Mesenteric fat pad (tissue), 1 donor: ENCODE data around the gene ZNF282. TPM values are rescaled to one million over a fixed set of nuclear protein-coding genes. Genes with fewer than 3 reads are reported as not detected.
A peak's percentile ranks its signal among the peaks of the same experiment; 100 is the strongest.

Experiments used
- DNase-seq: peaks from one replicate; pipeline ENCODE4 v3.0.0-alpha.2; 2020; ENCODE audit warnings: low spot score
- total RNA-seq: library from RNA; stranded (reverse); fragmentation: NEBNext Ultra II Directional; extraction: Animal tissue kit (Norgen Biotek cat#: 25700); gene quantifications from one replicate; pipeline ENCODE4 v1.2.1, GENCODE V29; 2021
- donor health status: DM: yes; HTN: yes; CAD: no.

ZNF282 gene
- total RNA-seq, 1 donor from 2014 or later = 19.1 TPM

DNA sequence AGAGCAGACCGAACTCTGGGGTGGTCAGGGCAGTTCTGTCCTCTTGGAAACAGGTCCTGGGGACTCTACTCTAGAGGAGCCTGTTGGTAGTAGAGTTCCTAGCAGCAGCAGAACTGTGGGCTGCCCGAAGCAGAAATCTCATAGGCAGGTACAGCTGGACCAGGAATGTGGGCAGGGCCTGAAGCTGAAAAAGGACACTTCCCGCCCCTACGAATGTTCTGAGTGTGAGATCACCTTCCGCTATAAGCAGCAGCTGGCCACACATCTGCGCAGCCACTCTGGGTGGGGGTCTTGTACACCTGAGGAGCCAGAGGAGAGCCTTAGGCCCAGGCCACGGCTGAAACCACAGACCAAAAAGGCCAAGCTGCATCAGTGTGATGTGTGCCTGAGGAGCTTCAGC is 58.3 kb downstream of the ZNF282 start:
- DNase-seq = no peak

DNA sequence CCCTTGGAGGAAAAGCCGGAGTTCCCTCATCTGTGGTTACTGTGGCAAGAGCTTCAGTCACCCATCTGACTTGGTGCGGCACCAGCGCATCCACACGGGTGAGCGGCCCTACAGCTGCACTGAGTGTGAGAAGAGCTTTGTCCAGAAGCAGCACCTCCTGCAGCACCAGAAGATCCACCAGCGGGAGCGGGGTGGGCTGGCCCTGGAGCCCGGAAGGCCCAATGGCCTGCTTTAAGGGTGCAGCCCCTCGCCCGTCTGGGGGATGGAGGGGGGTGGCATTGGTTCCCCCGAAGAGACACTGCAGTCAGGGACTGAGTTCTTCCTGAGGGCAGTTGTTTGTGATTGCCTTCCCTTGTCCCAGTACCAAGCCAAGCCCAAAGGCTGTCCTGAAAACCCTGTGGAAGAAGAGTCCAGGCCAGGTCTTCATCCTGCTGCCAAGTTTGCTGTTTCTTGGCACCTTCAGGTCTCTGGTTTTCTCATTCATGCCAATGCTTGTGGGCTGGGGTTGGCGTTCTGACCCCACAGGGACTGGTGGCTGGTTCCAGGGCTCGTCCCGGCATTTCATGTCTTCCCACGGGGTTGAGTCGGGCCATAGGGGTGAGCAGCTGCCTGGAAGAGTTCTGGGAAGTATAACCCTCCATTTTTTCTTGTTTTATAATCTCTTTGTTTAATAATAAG is 59.0 kb downstream of the ZNF282 start:
- DNase-seq = no peak

DNA sequence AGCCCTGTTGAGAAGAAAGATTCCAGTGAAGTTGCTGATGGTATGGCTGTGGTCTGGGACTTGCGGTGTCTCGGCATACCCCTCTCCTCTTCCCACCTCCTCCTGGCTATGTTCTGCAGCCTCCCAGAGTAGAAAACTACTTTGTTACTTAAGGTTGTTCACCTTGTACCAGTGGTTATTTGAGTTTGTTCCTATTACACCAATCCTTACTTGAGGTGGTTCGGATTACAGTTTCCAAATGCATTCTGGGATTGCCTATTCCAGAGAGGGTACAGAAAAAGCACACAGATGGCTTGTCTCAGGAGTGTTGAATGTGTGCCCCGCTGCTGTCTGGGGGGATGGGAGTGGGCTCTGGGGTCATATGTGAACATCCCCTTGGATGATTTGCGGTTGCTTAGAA is 59.8 kb downstream of the ZNF282 start:
- no peak for DNase-seq

DNA sequence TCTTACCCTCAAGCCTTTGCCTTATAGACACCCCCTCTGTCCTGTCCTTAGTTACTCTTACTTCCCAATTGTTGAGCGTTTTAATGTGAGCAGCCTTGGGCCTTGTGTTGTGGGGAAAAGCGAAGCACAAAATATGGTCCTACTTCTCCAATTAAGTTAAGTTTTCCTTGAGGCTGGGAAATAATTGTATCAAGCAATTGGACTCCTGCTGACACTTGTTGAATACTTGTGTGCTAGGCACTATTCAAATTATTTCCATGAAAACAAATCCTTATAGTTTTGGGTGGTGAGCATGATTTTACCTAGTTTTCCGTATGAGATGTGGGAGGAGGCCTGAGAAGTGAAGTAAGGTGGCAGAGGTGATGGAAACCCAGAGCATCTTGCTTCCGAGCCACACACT is 61.2 kb downstream of the ZNF282 start:
- DNase-seq = no peak

DNA sequence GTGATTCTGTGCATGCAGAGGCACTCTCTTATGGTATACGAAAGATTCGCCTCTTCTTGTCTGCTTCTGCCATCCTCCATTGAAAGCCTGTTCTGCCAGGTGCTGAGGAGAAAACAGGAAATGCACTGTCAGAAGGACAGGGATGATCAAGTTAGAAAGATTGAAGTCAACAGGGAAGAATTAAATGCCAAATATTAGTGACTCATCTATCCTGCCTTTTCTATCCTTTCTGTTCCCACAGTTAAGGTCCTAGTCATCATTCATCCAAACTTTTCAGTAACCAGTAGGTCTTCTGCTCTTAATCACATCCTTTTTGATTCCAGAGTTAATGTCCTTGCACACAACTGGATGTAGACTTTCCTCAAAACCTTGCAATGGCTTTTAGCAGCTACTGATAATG is 61.8 kb downstream of the ZNF282 start:
- DNase-seq = no peak

DNA sequence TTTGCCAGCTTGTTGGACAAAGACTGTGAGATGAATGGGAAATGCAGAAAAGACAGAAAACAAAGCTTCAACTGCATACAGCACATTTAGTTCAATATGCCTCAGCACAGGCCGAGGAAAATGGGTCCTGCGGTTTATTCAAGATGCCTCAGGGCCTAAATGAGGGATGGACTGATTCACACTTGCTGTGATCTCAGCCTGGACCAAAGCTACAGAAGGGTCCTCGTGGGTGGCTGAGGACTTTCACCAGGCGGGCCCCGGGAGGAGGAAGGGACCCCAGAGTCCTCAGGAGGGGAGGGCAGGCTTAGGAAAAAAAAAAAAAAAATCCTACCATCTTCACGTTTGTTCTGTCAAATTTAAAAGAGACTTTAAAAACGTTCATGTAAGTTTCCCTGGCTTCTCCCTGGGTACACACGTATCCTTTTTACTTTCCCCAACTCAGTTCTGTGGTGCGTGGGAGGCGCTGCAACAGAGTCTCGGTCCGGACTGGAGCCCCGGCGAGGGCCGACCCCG is 66.0 kb downstream of the ZNF282 start:
- no peak for DNase-seq

DNA sequence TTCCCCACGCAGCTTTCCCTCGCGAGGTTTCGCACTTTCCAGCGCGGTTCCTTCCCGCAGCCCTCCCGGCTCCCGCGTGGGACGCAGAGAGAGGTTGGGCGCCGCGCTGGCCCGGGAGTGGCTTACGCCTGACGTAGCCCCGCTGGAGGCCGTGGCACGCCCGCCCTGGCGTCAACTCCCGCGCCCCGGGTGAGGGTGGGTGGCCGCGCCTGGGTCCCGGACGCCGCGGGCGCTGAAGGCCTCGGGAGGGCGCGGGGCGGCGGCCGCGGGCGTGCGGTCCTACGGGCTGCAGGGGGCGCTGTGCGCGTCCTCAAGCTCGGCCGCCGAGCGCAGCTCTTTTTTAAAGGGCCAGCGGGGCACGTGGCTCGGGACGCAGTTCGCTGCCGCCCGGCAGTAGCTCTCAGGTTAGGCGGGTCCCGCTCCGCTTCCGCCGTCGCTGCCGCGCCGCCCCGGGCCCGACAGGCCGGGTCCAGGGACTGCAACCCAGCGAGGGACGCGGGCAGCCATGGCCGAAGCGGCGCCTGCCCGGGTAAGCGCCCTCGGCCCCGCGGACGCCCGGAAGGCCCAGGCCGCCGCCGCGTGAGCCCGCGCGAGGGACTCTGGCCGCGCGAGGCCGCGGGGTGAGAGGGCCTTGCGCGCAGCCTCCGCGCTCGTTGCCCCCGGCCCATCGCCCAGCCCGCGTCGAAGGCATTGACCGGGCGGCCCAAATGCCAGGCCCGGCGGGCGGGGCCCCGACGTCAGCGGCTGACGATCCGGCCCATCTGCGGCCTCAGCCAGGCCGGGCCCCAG is 66.7 kb downstream of the ZNF282 start, which contains the start of gene ZNF783:
Gene ZNF783 (plus strand): TSS at position 368 of the 789 bp plus-strand sequence. CDS start 138 bp downstream, at position 506.
- peak; percentile 95 for DNase-seq

DNA sequence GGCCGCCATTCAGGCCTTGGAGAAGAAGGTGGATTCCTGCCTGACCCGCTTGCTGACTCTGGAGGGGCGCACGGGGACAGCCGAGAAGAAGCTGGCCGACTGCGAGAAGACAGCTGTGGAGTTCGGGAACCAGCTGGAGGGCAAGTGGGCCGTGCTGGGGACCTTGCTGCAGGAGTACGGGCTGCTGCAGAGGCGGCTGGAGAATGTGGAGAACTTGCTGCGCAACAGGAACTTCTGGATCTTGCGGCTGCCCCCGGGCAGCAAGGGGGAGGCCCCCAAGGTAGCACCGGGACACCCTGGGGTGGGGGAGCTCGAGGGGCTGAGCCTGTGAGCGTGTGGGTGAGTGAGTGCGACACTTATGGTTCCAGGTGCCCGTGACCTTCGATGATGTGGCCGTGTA is 71.1 kb downstream of the ZNF282 start:
- no peak for DNase-seq

DNA sequence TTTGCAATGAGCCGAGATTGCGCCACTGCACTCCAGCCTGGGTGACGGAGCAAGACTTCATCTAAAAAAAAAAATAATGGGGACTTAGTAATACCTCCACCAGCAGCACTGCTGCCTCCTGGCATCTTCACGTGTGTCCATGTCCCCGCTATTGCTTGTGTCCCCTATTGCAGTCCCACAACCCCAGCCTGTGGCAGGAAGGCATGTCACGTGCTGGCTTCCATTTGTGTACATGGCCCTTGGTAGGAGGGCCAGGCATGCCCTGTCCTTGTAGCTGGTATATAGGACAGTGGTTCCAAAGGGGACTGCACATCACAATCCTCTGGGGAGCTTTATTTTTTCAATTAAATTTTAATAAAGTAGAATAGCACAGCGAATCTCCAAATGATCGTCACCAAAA is 72.4 kb downstream of the ZNF282 start:
- DNase-seq = no peak

DNA sequence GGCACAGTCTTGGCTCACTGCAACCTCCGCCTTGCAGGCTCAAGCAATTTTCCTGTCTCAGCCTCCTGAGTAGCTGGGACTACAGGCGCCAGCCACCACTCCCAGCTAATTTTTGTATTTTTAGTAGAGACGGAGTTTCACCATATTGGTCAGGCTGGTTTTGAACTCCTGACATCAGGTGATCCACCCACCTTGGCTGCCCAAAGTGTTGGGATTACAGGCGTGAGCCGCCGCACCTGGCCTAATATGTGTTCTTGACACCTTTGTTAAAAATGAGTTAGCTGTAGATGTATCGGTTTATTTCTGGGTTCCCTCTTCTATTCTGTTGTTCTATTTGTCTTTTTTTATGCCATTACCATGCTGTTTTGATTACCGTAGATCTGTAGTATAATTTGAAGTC is 79.1 kb downstream of the ZNF282 start:
- DNase-seq = peak; percentile 65

Other genes starting within 250 kb of the ZNF282 start
- 101 TPM for gene PDIA4, start 167.0 kb upstream of the ZNF282 start, total RNA-seq
- 3.8 TPM for gene ZNF786, start 104.8 kb upstream of the ZNF282 start, total RNA-seq
- 0.64 TPM for gene ZNF425, start 69.2 kb upstream of the ZNF282 start, total RNA-seq
- 11.6 TPM for gene ZNF398, start 48.1 kb upstream of the ZNF282 start, total RNA-seq
- gene ZNF212, start 44.1 kb downstream of the ZNF282 start, total RNA-seq = 5.1 TPM
- 12.2 TPM for gene ZNF783, start 66.7 kb downstream of the ZNF282 start, total RNA-seq